Liver (tissue), 9 donors: ENCODE measurements around the gene IRAK2. TPM values are rescaled to one million over a fixed set of nuclear protein-coding genes. Genes with fewer than 3 reads are reported as not detected.

Experiments used
- DNase-seq: peaks from one replicate; pipeline ENCODE4 v3.0.0-alpha.2; 2017; ENCODE audit warnings: low spot score
- H3K27ac ChIP-seq, 2 donors: one replicate each; pipeline ENCODE4 v1.7.0; 2013; ENCODE audit warnings: inconsistent platforms in 2 of 2, low read length in 2 of 2, control low read depth in 1 of 2, low read depth in 1 of 2, mild to moderate bottlenecking in 1 of 2
- H3K27me3 ChIP-seq, 4 donors: one replicate each; pipeline versions ENCODE4 v1.6.1 to v1.7.0; 2013; ENCODE audit warnings: low read length in 3 of 4, inconsistent platforms in 1 of 4, mild to moderate bottlenecking in 1 of 4, moderate library complexity in 1 of 4; ENCODE audit not compliant: control insufficient read depth in 4 of 4, insufficient read depth in 4 of 4
- H3K36me3 ChIP-seq, 4 donors: one replicate each; pipeline versions ENCODE4 v1.6.1 to v1.7.0; 2013; ENCODE audit warnings: low read length in 3 of 4, mild to moderate bottlenecking in 3 of 4, low read depth in 1 of 4, moderate library complexity in 1 of 4; ENCODE audit not compliant: control insufficient read depth in 4 of 4, insufficient read depth in 3 of 4
- H3K4me1 ChIP-seq, 4 donors: one replicate each; pipeline versions ENCODE4 v1.6.1 to v1.7.0; 2013; ENCODE audit warnings: low read length in 3 of 4, mild to moderate bottlenecking in 3 of 4, moderate library complexity in 1 of 4; ENCODE audit not compliant: control insufficient read depth in 4 of 4, insufficient read depth in 4 of 4
- H3K4me3 ChIP-seq, 3 donors: one replicate each; pipeline versions ENCODE4 v1.6.1 to v1.7.0; 2013; ENCODE audit warnings: low read length in 3 of 3, control low read depth in 1 of 3, low read depth in 1 of 3, mild to moderate bottlenecking in 1 of 3
- H3K9ac ChIP-seq, 2 donors: one replicate each; pipeline ENCODE4 v1.7.0; 2013; ENCODE audit warnings: low read length in 2 of 2, mild to moderate bottlenecking in 2 of 2, moderate library complexity in 2 of 2, control low read depth in 1 of 2, low read depth in 1 of 2
- H3K9me3 ChIP-seq, 4 donors: one replicate each; pipeline versions ENCODE4 v1.6.1 to v1.7.0; 2013; ENCODE audit warnings: low read length in 3 of 4; ENCODE audit not compliant: control insufficient read depth in 4 of 4
- ATF3 ChIP-seq: IDR thresholded peaks from 2 replicates; pipeline ENCODE4 v1.6.1; 2016; ENCODE audit warnings: antibody characterized with exemption
- EGR1 ChIP-seq, 2 donors: IDR thresholded peaks; 2 replicates each; pipeline ENCODE4 v1.6.1; 2016 to 2018; ENCODE audit warnings: antibody characterized with exemption in 2 of 2, low read depth in 2 of 2
- FOXA1 ChIP-seq: IDR thresholded peaks from 2 replicates; pipeline ENCODE4 v1.6.1; 2016; ENCODE audit warnings: antibody characterized with exemption
- FOXA2 ChIP-seq: IDR thresholded peaks from 2 replicates; pipeline ENCODE4 v1.6.1; 2016; ENCODE audit warnings: antibody characterized with exemption
- GABPA ChIP-seq, 2 donors: IDR thresholded peaks in 1 of 2; conservative IDR thresholded peaks in 1 of 2; 2 replicates each; pipeline ENCODE4 v1.6.1; 2016; ENCODE audit warnings: antibody characterized with exemption in 2 of 2, mild to moderate bottlenecking in 1 of 2, moderate library complexity in 1 of 2
- HNF4A ChIP-seq, 2 donors: conservative IDR thresholded peaks; 2 replicates each; pipeline ENCODE4 v1.6.1; 2016; ENCODE audit warnings: antibody characterized with exemption in 2 of 2, mild to moderate bottlenecking in 2 of 2
- HNF4G ChIP-seq: IDR thresholded peaks from 2 replicates; pipeline ENCODE4 v1.6.1; 2016; ENCODE audit warnings: antibody characterized with exemption
- JUND ChIP-seq, 2 donors: IDR thresholded peaks; 2 replicates each; pipeline ENCODE4 v1.6.1; 2016; ENCODE audit warnings: antibody characterized with exemption in 2 of 2
- MAX ChIP-seq: IDR thresholded peaks from 2 replicates; pipeline ENCODE4 v1.6.1; 2016; ENCODE audit warnings: antibody characterized with exemption
- RAD21 ChIP-seq, 2 donors: IDR thresholded peaks; 2 replicates each; pipeline ENCODE4 v1.6.1; 2016; ENCODE audit warnings: antibody characterized with exemption in 2 of 2, mild to moderate bottlenecking in 2 of 2
- REST ChIP-seq: IDR thresholded peaks from 2 replicates; pipeline ENCODE4 v1.6.1; 2016; ENCODE audit warnings: antibody characterized with exemption, mild to moderate bottlenecking
- RXRA ChIP-seq, 2 donors: IDR thresholded peaks; 2 replicates each; pipeline ENCODE4 v1.6.1; 2017 to 2018; ENCODE audit warnings: antibody characterized with exemption in 2 of 2, mild to moderate bottlenecking in 1 of 2
- SP1 ChIP-seq: IDR thresholded peaks from 2 replicates; pipeline ENCODE4 v1.6.1; 2018; ENCODE audit warnings: antibody characterized with exemption, mild to moderate bottlenecking
- YY1 ChIP-seq: IDR thresholded peaks from 2 replicates; pipeline ENCODE4 v1.6.1; 2016; ENCODE audit warnings: antibody characterized with exemption, mild to moderate bottlenecking
- ZBTB33 ChIP-seq: IDR thresholded peaks from 2 replicates; pipeline ENCODE4 v1.6.1; 2016; ENCODE audit warnings: antibody characterized with exemption
- WGBS: extraction: QIAGEN DNeasy Blood & Tissue Kit; methylation state at CpG from one replicate; pipeline ENCODE4 v1.1.7; 2013; 5-methylcytosine and 5-hydroxymethylcytosine counted together
- polyA plus RNA-seq, 2 donors: library from polyadenylated mRNA; stranded (reverse) in 1 of 2; unstranded in 1 of 2; fragments of 200-250 nt in 1 of 2; fragments of >200 nt in 1 of 2; fragmentation: Nextera tagmentation in 1 of 2; extraction: Ambion mirVana in 1 of 2; gene quantifications; one replicate each; pipeline versions ENCODE4 v1.2.1 to v1.2.3, GENCODE V29; 2013 to 2015
- total RNA-seq, 2 donors: library from RNA; depleted of rRNA; stranded (reverse); fragments of >200 nt; gene quantifications; one replicate each; pipeline ENCODE4 v1.2.3, GENCODE V29; 2014
- donor health status: healthy.
- donor health status: healthy.
- donor health status: healthy.
- donor health status: healthy.
- donor health status: healthy.

Gene IRAK2
- total and polyA plus RNA-seq, 4 donors: 2.7 to 9.3 (median 5.9) TPM

- H3K4me3 ChIP-seq: no peak overlapping the region
Measured at GRCh38 chr3:10274601-10275000, 109.9 kb downstream of the IRAK2 start.

More at GRCh38 chr3:10274601-10275000, 109.9 kb downstream of the IRAK2 start:
- TF ChIP-seq RXRA (IDR thresholded peaks at IDR 0.05) (no peak), EGR1 (IDR thresholded peaks at IDR 0.05; ENCODE audit: low read depth in 2 of 2) (no peak), ATF3 (no peak), FOXA2 (no peak), SP1 (no peak), FOXA1 (no peak), MAX (no peak), JUND (IDR thresholded peaks at IDR 0.05) (no peak), YY1 (no peak), RAD21 (IDR thresholded peaks at IDR 0.05) (no peak), HNF4G (no peak), HNF4A (conservative IDR thresholded peaks at IDR 0.05) (no peak), ZBTB33 (no peak), REST (no peak), GABPA (IDR thresholded peaks at IDR 0.05 in 1 of 2, conservative IDR thresholded peaks at IDR 0.05 in 1 of 2) (no peak)
- no peak overlapping the region for H3K27ac ChIP-seq
- 63% methylated on average over 1 of the region's 1 CpG for WGBS
- H3K27me3 ChIP-seq: no peaks in the 10 kb centered on the region
- H3K9me3 ChIP-seq: no peaks in the 10 kb centered on the region
- H3K36me3 ChIP-seq: peaks cover 9 to 44% (median 24%) of the 10 kb centered on the region in 4 donors
- H3K4me1 ChIP-seq: peaks cover 2 to 21% (median 16%) of the 10 kb centered on the region in 4 donors
- DNase-seq: no peak
- no peak overlapping the region for H3K9ac ChIP-seq
